GM23248 (cell line): ENCODE measurements around the gene OSBP2. TPM values are rescaled to one million over a fixed set of nuclear protein-coding genes. Genes with fewer than 3 reads are reported as not detected.

Experiments used
- DNase-seq: peaks from one replicate; pipeline ENCODE4 v3.0.0-alpha.2; 2015
- H2AFZ ChIP-seq: fragments of 200-600 bp; sonication (generic); 2 replicates; pipeline ENCODE4 v1.6.1; 2016; ENCODE audit warnings: antibody characterized with exemption
- H3F3A ChIP-seq: fragments of 200-600 bp; sonication (generic); 2 replicates; pipeline ENCODE4 v1.6.1; 2016; ENCODE audit warnings: mild to moderate bottlenecking, antibody characterized with exemption, mixed run types; ENCODE audit not compliant: insufficient read depth
- H3K27ac ChIP-seq: fragments of 200-600 bp; sonication (generic); 2 replicates; pipeline ENCODE4 v1.5.1; 2016; ENCODE audit warnings: mild to moderate bottlenecking
- H3K27me3 ChIP-seq: fragments of 200-600 bp; sonication (generic); replicated peaks from 2 replicates; pipeline ENCODE4 v1.6.1; 2016; ENCODE audit warnings: mild to moderate bottlenecking; ENCODE audit not compliant: insufficient read depth
- H3K36me3 ChIP-seq: fragments of 200-600 bp; sonication (generic); 2 replicates; pipeline ENCODE4 v1.6.1; 2016; ENCODE audit warnings: low read depth, mild to moderate bottlenecking
- H3K4me1 ChIP-seq: fragments of 200-600 bp; sonication (generic); 2 replicates; pipeline ENCODE4 v1.6.1; 2016; ENCODE audit warnings: mild to moderate bottlenecking; ENCODE audit not compliant: insufficient read depth
- H3K4me2 ChIP-seq: fragments of 200-600 bp; sonication (generic); one replicate; pipeline ENCODE4 v1.6.1; 2016; ENCODE audit warnings: mild to moderate bottlenecking; ENCODE audit not compliant: unreplicated experiment
- H3K4me3 ChIP-seq: fragments of 200-600 bp; sonication (generic); 2 replicates; pipeline ENCODE4 v1.5.1; 2016; ENCODE audit warnings: mild to moderate bottlenecking
- H3K79me2 ChIP-seq: fragments of 200-600 bp; sonication (generic); 2 replicates; pipeline ENCODE4 v1.6.1; 2016; ENCODE audit warnings: mild to moderate bottlenecking; ENCODE audit not compliant: insufficient read depth
- H3K9ac ChIP-seq: fragments of 200-600 bp; sonication (generic); 2 replicates; pipeline ENCODE4 v1.6.1; 2016; ENCODE audit warnings: mild to moderate bottlenecking
- H3K9me2 ChIP-seq: fragments of 200-600 bp; sonication (generic); 2 replicates; pipeline ENCODE4 v1.6.1; 2016; ENCODE audit warnings: mixed run types, mild to moderate bottlenecking, moderate library complexity; ENCODE audit not compliant: insufficient read depth
- H3K9me3 ChIP-seq: fragments of 200-600 bp; sonication (generic); one replicate; pipeline ENCODE4 v1.6.1; 2017; ENCODE audit warnings: low read depth
- H4K20me1 ChIP-seq: fragments of 200-600 bp; sonication (generic); 2 replicates; pipeline ENCODE4 v1.6.0; 2016; ENCODE audit not compliant: insufficient read depth
- EZH2 ChIP-seq: fragments of 200-600 bp; sonication (generic); IDR thresholded peaks from 2 replicates; pipeline ENCODE4 v1.6.1; 2018; ENCODE audit warnings: antibody characterized with exemption, mild to moderate bottlenecking; ENCODE audit not compliant: insufficient read depth, poor library complexity, severe bottlenecking
- EZH2phosphoT487 ChIP-seq: fragments of 200-600 bp; sonication (generic); IDR thresholded peaks from 2 replicates; pipeline ENCODE4 v1.6.1; 2018; ENCODE audit warnings: antibody characterized with exemption, moderate library complexity, mild to moderate bottlenecking, low read depth; ENCODE audit not compliant: insufficient read depth
- WGBS, 2 experiments: methylation state at CpG; one replicate each; pipeline ENCODE4 v1.1.6; 2015 to 2017; ENCODE audit warnings: low lambda C conversion rate in 2 of 2, low coverage in 1 of 2; ENCODE audit errors: missing lambda C conversion rate in 2 of 2; 5-methylcytosine and 5-hydroxymethylcytosine counted together
- in situ Hi-C: fragments of 300-500 bp; cut with MboI; formaldehyde crosslinking; loops from 2 replicates; pipeline ENCODE4 v1.15.0; 2020
- polyA plus RNA-seq: library from polyadenylated mRNA; unstranded; fragments of >200 nt; fragmentation: Nextera tagmentation; extraction: Ambion mirVana; gene quantifications from 2 replicates; pipeline ENCODE4 v1.2.1, GENCODE V29; 2016
- total RNA-seq: library from RNA; depleted of rRNA; stranded (reverse); fragments of >200 nt; shearing (Covaris generic); gene quantifications from 2 replicates; pipeline ENCODE4 v1.2.3, GENCODE V29; 2014

Gene OSBP2
- total and polyA plus RNA-seq, 2 experiments from 2014 or later, result 1.1 to 1.3 TPM

DNA sequence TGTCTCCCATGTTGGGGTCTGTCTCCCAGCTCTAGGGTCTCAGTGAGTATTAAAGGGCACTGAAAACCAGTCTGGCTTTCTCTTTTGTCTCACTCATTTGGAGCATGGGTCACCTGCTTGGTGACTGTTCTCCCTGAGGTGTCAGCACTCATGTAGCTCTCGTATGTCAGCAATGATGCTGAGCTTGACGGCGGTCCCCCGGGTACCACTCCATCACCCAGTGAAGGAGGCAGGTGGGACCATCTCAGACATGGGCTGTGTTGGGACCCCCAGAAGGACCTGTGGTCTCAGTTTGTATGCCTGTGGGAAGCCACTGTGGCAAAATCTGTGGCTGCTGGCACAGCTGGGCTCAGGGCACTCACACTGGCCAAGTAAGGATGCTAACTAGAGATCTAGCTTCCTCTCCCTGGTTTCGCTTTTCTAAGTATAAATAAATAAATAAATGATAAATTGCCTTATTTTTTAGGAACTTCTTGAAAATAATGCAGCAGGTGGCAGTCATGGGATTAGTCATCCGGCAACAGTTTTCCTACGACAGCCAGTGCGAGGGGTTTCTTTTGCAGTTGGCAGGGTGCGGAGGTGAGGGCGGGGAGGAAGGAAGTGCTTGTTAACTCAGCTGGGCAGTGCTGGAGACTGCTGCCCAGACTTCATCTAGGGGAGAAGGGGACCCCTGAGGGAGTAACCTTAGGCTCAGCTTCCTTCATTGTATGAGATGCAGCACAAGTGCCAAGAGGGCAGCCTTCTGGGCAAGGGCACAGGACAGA lies 48.8 kb downstream of the OSBP2 start:
- no peaks in the 10 kb centered on the region for H3K9me3 ChIP-seq
- H3K9me2 ChIP-seq, result no peaks in the 10 kb centered on the region
- H3K27me3 ChIP-seq, result no peaks in the 10 kb centered on the region
- no peak overlapping the region for H3K4me3 ChIP-seq
- 92 to 96% methylated on average over 10 of the region's 10 CpGs for WGBS, 2 experiments
- no peak overlapping the region for H3K9ac ChIP-seq
- H3K79me2 ChIP-seq, result no peaks in the 10 kb centered on the region
- in situ Hi-C loops, result no loop called here
- H3F3A ChIP-seq, result no peaks in the 10 kb centered on the region
- H3K36me3 ChIP-seq, result no peaks in the 10 kb centered on the region
- DNase-seq, result no peak
- H3K4me1 ChIP-seq, result 0 out of 2 replicates have a peak, but pooled peaks cover 10% of the 10 kb centered on the region
- no peak overlapping the region for H2AFZ ChIP-seq
- no peak overlapping the region for H3K4me2 ChIP-seq
- H3K27ac ChIP-seq, result no peak overlapping the region
- H4K20me1 ChIP-seq, result no peaks in the 10 kb centered on the region
- TF ChIP-seq EZH2phosphoT487 (no peak), EZH2 (no peak)

DNA sequence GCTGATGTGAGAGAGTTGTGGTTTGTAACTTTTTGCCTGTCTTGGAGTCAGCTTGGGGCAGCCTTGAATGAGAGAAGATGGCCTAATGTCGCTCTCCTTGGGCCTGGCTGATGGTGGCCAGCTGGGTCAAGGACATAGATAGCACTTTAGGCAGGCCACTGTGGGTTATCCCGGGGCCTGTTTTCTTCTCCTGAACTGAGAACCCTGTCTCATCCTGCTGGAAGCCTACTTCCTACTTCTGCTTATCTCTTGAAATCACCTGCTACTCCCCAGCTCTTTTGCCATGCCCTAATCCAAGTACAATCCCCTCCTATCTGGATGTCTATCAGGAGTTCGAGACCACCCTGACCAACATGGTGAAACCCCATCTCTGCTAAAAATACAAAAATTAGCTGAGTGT lies 49.5 kb downstream of the OSBP2 start:
- WGBS, 2 experiments, result 82 to 88% methylated on average over 3 of the region's 3 CpGs
- Histone ChIP-seq H3K27me3 (no peaks in the 10 kb centered on the region), H3K4me2 (no peak overlapping the region), H3K9ac (no peak overlapping the region), H4K20me1 (no peaks in the 10 kb centered on the region), H2AFZ (no peak overlapping the region), H3K4me1 (0 out of 2 replicates have a peak, but pooled peaks cover 10% of the 10 kb centered on the region), H3K9me2 (no peaks in the 10 kb centered on the region), H3K9me3 (no peaks in the 10 kb centered on the region), H3K79me2 (no peaks in the 10 kb centered on the region), H3K27ac (no peak overlapping the region), H3F3A (no peaks in the 10 kb centered on the region), H3K36me3 (no peaks in the 10 kb centered on the region), H3K4me3 (no peak overlapping the region)
- TF ChIP-seq EZH2 (no peak), EZH2phosphoT487 (no peak)
- in situ Hi-C loops, result no loop called here
- DNase-seq, result no peak

DNA sequence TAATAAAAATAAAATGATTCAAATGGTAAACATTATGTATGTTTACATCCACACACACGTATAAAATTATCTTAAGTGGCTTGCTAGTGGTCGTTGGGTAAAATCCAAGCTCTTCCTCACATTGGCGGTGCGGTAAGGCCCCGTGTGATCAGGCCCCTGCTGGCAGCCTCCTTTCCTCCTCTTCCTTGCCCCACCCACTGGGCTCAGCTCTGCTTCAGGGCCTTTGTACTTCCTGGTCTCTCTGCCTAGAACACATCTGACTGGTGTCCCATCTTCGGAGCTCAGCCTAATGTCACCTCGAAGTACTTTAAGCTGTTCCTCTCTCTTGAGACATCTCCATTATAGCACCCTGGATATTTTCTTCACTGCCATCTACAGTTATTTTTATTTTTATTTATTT lies 52.8 kb downstream of the OSBP2 start:
- in situ Hi-C loops, result no loop called here
- Histone ChIP-seq H3K9ac (no peak overlapping the region), H2AFZ (no peak overlapping the region), H3K27ac (no peak overlapping the region), H4K20me1 (no peaks in the 10 kb centered on the region), H3K9me3 (no peaks in the 10 kb centered on the region), H3K4me3 (no peak overlapping the region), H3K4me2 (no peak overlapping the region), H3K27me3 (no peaks in the 10 kb centered on the region), H3K4me1 (0 out of 2 replicates have a peak, but pooled peaks cover 4% of the 10 kb centered on the region), H3F3A (no peaks in the 10 kb centered on the region), H3K36me3 (no peaks in the 10 kb centered on the region), H3K9me2 (no peaks in the 10 kb centered on the region), H3K79me2 (no peaks in the 10 kb centered on the region)
- TF ChIP-seq EZH2phosphoT487 (no peak), EZH2 (no peak)
- 80 to 85% methylated on average over 7 of the region's 7 CpGs for WGBS, 2 experiments
- DNase-seq, result no peak

DNA sequence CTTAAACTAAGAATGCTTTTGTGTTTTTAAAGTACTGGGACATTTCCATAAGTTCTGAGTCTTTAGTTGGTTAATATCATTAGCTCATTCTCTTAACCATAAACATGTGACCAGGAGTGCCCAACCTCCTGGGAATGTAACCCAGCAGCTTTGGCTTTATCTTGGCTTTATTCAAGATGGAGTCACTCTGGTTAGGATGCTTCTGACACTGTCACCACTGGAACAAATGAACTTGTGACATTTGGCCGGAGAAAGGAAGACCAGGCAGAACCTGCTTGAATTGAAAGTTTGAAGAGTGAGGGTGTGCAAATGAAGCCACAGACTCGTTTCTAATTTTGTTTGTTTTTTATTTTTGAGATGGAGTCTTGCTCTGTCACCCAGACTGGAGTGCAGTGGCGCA lies 54.6 kb downstream of the OSBP2 start:
- in situ Hi-C loops, result no loop called here
- DNase-seq, result no peak
- no peaks in the 10 kb centered on the region; the same call in 1 of the 2 replicates for H3F3A ChIP-seq
- no peak overlapping the region for H3K4me3 ChIP-seq
- no peak overlapping the region for H3K27ac ChIP-seq
- no peak overlapping the region for H3K9ac ChIP-seq
- H3K27me3 ChIP-seq, result no peaks in the 10 kb centered on the region
- H3K36me3 ChIP-seq, result no peaks in the 10 kb centered on the region
- TF ChIP-seq EZH2phosphoT487 (no peak), EZH2 (no peak)
- no peaks in the 10 kb centered on the region for H3K79me2 ChIP-seq
- no peaks in the 10 kb centered on the region for H3K9me2 ChIP-seq
- 64 to 71% methylated on average over 3 of the region's 3 CpGs for WGBS, 2 experiments
- no peaks in the 10 kb centered on the region for H3K9me3 ChIP-seq
- H4K20me1 ChIP-seq, result no peaks in the 10 kb centered on the region
- no peak overlapping the region for H2AFZ ChIP-seq
- no peak overlapping the region for H3K4me2 ChIP-seq
- no peaks in the 10 kb centered on the region for H3K4me1 ChIP-seq
